AG04450 (cell line): ENCODE data around the gene UXS1. TPM values are rescaled to one million over a fixed set of nuclear protein-coding genes. Genes with fewer than 3 reads are reported as not detected.

Experiments
- CTCF ChIA-PET: fragments of 300-600, 350-600 bp; formaldehyde crosslinking; extraction: SDS; loops from one replicate; lab custom pipeline; 2022; ENCODE audit warnings: antibody characterized with exemption, inconsistent platforms; lab: Charles Lee
- POLR2A ChIA-PET: fragments of 350-600 bp; formaldehyde crosslinking; extraction: SDS; loops from one replicate; lab custom pipeline; 2021; ENCODE audit warnings: antibody characterized with exemption, inconsistent platforms; lab: Yijun Ruan, JAX
- DNase-seq: peaks from one replicate; pipeline ENCODE4 v3.0.0-alpha.2; 2011; ENCODE audit warnings: low read depth, low spot score
- H3K27ac ChIP-seq: one replicate; pipeline ENCODE4 v1.5.1; 2012; ENCODE audit warnings: low read depth, low read length, control low read depth
- H3K27me3 ChIP-seq: one replicate; pipeline ENCODE4 v1.6.0; 2012; ENCODE audit warnings: low read length; ENCODE audit not compliant: control insufficient read depth, insufficient read depth
- H3K4me3 ChIP-seq: 2 replicates; pipeline ENCODE4 v1.5.1; 2011; ENCODE audit warnings: mild to moderate bottlenecking, low read depth, low read length, control low read depth
- H3K9me3 ChIP-seq: 2 replicates; pipeline ENCODE4 v1.5.1; 2012; ENCODE audit warnings: low read length; ENCODE audit not compliant: control insufficient read depth, insufficient read depth
- CTCF ChIP-seq: IDR thresholded peaks from 2 replicates; pipeline ENCODE4 v1.5.1; 2011; ENCODE audit warnings: low read depth, low read length, control low read depth, inconsistent platforms
- polyA plus RNA-seq: library from polyadenylated mRNA; depleted of rRNA; stranded (reverse); fragments of >200 nt; gene quantifications from 2 replicates; pipeline ENCODE4 v1.2.3, GENCODE V29; 2011

The UXS1 gene
- polyA plus RNA-seq, 1 experiment = 53.2 TPM

GRCh38 chr2:106161341-106161740 lies 32.8 kb downstream of the UXS1 start:
- ChIA-PET POLR2A (interaction anchor here (0.6 kb wide), 1 partner anchor 37 kb away, joined by 4 read pairs; no protein-coding TSS in a partner anchor), CTCF (interaction anchor here (1.0 kb wide), 1 partner anchor 13 kb away, joined by 3 read pairs; no protein-coding TSS in a partner anchor)
- DNase-seq = no peak
- H3K27me3 ChIP-seq = no peaks in the 10 kb centered on the region
- no peak for TF ChIP-seq CTCF
- no peak overlapping the region for H3K4me3 ChIP-seq
- no peak overlapping the region for H3K27ac ChIP-seq
- no peaks in the 10 kb centered on the region for H3K9me3 ChIP-seq

DNA sequence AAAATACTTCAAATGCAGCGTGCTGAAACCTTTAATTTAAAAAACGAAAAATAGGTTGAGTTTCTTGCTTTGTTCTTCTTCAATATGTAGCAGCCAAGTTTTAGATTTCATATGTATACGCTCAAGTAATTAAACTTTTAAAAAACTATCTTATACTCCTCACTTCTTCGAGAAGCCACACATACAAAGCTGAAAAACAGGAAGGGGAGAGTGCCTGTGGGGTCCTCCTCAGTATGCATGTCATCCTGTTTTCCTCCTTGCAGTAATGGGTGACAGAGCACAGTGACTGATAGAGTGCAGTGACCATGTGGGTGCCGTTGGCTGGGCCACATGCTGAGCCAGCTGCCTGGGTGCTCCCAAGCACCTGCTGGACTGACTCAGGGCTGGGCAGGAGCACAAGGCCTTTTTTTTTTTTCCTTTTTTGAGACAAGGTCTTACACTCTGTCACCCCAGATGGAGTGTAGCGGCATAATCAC lies 33.3 kb downstream of the UXS1 start:
- Histone ChIP-seq H3K9me3 (no peaks in the 10 kb centered on the region), H3K27ac (no peak overlapping the region), H3K27me3 (no peaks in the 10 kb centered on the region), H3K4me3 (no peak overlapping the region)
- no peak for TF ChIP-seq CTCF
- POLR2A ChIA-PET = no interaction called here
- CTCF ChIA-PET = interaction anchor here (1.0 to 1.1 kb wide), 2 partner anchors 12 to 58 kb away, joined by 3 read pairs; no protein-coding TSS in a partner anchor
- no peak for DNase-seq

- CTCF ChIA-PET = interaction anchor here (0.6 to 1.1 kb wide), 3 partner anchors 12 to 57 kb away, joined by 3 to 4 read pairs (median 3); no protein-coding TSS in a partner anchor
- no peak for TF ChIP-seq CTCF
- POLR2A ChIA-PET = no interaction called here
- Histone ChIP-seq H3K9me3 (no peaks in the 10 kb centered on the region), H3K27me3 (no peaks in the 10 kb centered on the region), H3K4me3 (no peak overlapping the region), H3K27ac (no peak overlapping the region)
- DNase-seq = no peak
Measured at GRCh38 chr2:106159866-106160785, 34.0 kb downstream of the UXS1 start.

DNA sequence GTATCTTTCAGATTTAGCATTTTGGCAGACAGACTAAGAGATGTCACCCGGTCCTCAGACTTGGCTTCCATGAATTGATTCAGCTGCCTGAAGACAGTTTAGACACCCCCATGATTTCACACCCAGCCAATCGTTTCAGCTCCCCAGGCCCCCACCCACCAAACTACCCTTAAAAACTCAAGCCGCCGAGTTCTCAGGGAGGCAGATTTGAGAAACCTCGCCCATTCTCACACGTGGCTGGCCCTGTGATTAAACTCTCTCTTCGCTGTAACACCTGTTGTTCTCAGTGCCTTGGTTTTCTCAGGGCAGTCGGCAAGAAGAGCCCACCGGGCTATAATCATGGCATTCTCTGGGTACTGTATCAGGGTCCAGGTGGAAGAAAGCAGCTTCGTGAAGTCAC lies 35.2 kb downstream of the UXS1 start:
- no peak overlapping the region for H3K4me3 ChIP-seq
- no peak for DNase-seq
- H3K27ac ChIP-seq = no peak overlapping the region
- CTCF ChIA-PET = interaction anchor here (0.5 kb wide), 1 partner anchor 22 kb away, joined by 8 read pairs; no protein-coding TSS in a partner anchor
- TF ChIP-seq CTCF = no peak
- POLR2A ChIA-PET = no interaction called here
- peaks cover 7% of the 10 kb centered on the region; the same call in 1 of the 2 replicates for H3K9me3 ChIP-seq
- H3K27me3 ChIP-seq = no peaks in the 10 kb centered on the region
